GM19395 (cell line): ENCODE data around the gene BMPR2.
"Not testable (repeated sequence)": the region's sequence is repeated elsewhere in the genome, so short reads cannot be mapped to it uniquely, and the experiment has no call there.

Experiments
- ATAC-seq: cut with Tn5 transposase; IDR thresholded peaks from one replicate; pipeline ENCODE4 v1.9.1; 2021; ENCODE audit warnings: mild to moderate bottlenecking, moderate library complexity; ENCODE audit not compliant: unreplicated experiment

Gene BMPR2

DNA sequence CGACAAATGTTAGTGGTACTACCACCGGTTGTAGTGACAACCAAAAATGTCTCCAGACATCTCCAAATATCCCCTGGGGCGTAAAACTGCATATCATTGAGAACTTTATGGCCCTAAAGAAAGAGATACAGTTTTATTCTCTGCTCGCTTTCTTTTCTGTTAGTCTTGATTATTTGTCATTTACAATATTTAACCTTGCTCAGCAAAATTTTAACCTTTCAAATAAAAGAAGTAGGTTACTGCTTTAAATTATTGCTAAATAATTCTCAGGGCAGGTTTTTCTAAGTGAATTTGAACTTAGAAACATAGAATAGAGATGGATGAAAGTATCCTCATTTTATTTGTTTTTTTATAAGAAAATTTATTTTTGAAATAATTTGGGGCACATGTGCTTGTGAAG is 67.9 kb downstream of the BMPR2 start:
- no peak for ATAC-seq

- no peak for ATAC-seq
These were observed 73.2 kb downstream of the BMPR2 start for GRCh38 chr2:202449344-202449743.

DNA sequence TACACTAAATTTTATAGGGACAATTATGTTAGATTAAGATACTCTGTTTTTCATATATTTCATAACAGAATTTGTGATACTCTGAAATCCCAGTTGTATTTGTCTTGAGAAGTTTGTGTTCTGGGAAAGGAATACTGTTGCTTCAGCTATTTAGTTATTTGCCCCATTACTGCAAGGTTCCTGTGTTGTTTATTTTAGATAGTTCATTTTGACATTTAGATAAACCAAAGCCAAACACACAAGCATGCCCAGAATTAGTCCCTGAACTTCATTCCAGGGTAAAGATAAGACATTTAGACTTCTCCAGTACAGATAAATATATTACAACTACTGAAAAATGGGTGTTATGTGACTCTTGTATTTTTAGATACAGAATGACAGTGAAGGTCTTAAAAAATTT is 74.7 kb downstream of the BMPR2 start:
- ATAC-seq, result no peak

DNA sequence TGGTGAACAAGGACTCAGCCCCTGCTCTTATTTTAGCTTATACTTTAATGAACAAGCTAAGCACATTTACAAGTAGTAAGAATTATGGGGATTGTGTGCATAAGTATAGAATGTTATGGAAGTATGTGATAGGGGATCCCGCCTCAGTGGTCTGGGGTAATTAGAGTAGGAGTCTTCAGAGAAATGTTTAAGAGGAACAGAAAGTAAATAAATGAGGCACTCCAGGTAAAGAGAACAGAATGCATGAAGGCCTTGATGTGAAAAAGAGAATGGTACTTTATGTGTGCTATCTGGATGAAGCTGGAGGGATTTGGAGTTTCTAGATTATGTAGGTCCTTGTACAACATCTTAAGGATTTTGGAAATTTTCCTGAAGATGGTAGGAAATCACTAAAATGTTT is 76.6 kb downstream of the BMPR2 start:
- no peak for ATAC-seq

DNA sequence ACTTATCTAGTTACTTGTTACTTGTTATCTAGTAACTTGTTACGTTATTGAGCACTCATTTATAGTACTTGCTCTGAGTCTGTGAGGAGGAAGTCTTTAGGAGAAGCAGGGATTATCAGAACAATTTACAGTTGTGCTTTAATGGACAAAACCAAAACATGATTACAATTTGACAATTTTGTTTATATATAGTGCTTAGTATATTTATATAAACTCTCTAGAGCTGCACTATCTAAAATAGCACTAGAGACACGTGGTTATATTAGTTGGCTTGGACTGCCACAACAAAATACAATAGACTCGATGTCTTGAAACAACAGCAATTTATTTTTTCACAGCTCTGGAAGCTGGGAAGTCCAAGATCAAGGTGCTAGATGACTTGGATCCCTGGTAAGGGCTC is 78.4 kb downstream of the BMPR2 start:
- no peak for ATAC-seq

GRCh38 chr2:202455114-202455513 is 79.0 kb downstream of the BMPR2 start:
- ATAC-seq, result no peak

GRCh38 chr2:202460119-202460518 is 84.0 kb downstream of the BMPR2 start:
- no peak for ATAC-seq

GRCh38 chr2:202479090-202479489 is 103.0 kb downstream of the BMPR2 start:
- ATAC-seq, result no peak

DNA sequence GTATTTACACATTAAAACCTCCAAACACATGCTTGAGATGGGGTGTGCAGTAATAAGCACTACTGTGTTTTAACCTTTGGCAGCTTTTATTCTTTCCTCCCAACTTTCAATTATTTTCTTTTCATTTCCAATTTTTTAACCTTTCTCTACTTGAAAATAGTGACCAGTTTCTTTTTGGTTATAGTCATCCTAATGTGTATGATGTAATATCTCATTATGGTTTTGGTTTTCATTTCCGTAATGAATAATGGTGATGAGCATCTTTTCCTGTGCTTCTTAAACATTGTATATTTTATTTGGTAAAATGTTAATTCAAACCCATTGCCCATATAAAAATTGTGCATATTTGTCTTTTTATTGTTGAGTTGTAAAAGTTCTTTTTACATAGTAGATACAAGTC is 103.5 kb downstream of the BMPR2 start:
- no peak for ATAC-seq

DNA sequence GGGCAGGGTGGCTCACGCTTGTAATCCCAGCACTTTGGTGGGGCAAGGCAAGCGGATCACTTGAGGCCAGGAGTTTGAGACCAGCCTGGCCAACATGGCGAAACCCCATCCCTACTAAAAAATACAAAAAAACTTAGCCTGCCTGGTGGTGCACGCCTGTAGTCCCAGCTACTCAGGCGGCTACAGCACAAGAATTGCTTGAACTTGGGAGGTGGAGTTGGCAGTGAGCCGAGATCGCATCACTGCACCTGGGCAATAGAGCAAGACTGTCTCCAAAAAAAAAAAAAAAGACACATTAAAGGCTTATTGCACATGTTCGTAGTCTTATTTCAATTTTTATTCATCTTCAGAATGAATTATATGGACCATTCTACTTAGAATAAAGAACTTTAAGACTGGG is 110.2 kb downstream of the BMPR2 start:
- ATAC-seq, result no peak

GRCh38 chr2:202488671-202489070 is 112.5 kb downstream of the BMPR2 start:
- ATAC-seq, result no peak

DNA sequence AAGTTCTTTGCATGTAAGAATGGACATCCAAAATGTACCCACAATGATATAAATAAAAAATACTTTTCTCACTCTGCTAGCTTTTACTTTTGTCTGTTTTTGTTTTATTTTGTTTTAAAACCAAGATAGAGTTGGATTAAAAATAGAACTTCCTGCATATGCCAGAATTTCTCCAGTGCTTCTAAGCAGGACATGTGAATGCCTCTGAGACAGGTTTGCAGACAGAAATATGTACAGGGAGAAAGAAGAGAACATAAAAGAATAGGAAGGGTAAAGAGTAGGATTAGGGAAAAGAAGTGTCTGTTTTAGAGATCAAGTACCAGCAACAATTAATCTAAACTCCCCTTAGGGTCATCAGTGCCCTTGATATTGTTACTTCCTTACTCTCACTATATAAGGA is 114.4 kb downstream of the BMPR2 start:
- no peak for ATAC-seq

- no peak for ATAC-seq
These were observed 115.4 kb downstream of the BMPR2 start for GRCh38 chr2:202491514-202491913.

DNA sequence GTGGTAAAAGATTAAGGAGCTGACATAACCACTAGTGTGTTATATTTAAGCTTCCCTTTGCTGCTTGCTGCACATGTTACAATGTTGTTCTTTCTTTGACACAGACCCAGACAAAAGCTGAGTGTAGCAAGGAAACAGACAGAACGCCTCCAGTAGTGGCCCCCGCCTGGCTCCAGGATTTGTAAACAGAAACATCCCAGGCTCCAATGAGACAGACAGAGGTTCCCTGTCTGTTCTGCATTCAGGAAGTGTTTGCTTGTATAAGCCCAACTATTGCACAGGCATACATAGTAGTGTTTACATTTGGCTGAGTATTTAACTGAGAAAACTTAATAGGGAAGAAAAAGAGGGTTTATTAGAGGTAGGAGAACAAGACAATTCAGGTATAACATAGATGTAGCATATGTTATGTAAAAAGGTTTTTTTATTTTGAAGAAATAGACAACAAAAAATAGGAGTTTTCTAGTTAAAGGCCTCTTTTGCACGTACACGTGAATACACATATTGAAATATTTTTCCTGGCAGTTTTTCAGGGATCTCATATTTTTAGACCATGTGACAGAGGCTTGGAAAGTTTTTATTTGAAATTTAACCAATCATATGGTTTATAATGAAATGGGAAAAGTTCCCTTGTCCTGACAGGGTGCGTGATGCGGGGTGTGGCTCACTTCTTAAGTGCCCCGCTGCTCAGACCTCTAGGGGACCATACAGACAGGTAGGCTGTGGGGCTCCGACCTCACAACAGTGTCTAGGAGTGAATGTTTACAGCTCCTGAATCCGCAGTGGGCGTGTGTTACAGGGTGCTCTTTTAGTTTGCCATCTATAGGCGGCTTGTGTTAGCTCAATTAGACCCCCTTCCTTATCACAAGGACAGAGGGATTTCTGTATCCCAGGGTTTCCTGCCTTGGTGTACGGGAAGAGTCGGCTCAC is 118.4 kb downstream of the BMPR2 start:
- ATAC-seq, result no peak

DNA sequence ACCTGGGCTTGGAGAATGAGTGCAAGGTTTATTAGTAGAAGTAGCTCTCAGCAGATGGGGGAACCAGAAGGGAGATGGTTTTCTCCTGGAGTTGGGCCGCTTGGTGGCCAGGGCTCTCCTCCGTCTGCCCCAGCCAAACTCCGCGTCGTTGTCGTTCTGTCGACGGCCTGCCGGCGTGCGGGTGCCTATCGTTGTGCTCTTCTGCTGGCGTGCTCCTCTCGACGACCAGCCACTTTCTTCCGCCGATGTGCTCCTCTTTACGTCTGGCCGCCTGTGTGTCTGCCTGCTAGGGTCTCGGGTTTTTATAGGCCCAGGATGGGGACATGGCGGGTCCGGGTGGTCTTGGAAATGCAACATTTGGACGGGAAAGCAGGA is 119.1 kb downstream of the BMPR2 start:
- no peak for ATAC-seq

GRCh38 chr2:202496835-202497472 is 120.8 kb downstream of the BMPR2 start:
- ATAC-seq, result not testable (repeated sequence)

- ATAC-seq, result not testable (repeated sequence)
These were observed 121.3 kb downstream of the BMPR2 start for GRCh38 chr2:202497473-202497866.

- not testable (repeated sequence) for ATAC-seq
These were observed 123.7 kb downstream of the BMPR2 start for GRCh38 chr2:202499841-202500240.

GRCh38 chr2:202503276-202503675 is 127.1 kb downstream of the BMPR2 start:
- ATAC-seq, result not testable (repeated sequence)

DNA sequence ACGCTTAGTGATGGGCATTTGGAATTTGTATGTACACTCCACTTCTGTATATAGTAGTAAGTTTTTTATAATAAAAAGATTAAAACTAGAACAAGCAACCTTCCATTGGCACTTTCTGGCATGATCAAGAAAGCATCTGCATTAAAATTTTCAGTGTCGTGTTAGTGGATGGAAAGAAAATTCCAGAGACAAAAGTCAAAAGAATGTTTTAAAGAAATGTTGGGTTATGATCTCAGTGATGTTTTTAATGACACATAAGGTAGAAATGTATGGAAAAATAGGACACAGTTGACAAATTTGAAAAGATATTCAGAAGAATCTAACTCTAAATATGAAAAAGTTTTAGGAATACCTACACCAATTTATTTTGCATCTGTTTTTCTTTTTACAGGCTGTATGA is 132.6 kb downstream of the BMPR2 start:
- ATAC-seq, result no peak

GRCh38 chr2:202510911-202511310 is 134.8 kb downstream of the BMPR2 start:
- no peak for ATAC-seq

DNA sequence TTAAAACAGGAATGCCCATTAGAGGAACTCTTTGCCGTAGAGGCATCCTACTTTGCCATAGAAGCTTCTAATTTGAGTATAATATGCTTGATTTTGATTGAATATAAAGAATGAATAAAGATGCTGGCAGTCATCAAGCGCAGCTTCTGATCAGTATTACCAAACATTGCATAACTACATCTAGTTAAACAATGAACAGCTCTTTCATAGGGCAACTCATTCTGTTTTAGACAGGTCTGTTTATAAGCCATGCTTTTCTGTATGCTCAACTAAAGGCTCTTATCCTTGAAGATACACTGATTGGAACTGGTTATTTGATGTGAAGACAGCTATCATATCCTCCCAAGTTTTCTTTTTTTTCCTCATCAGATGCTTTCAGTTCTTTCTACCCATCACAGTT is 136.0 kb downstream of the BMPR2 start:
- no peak for ATAC-seq
